OCI-LY7 (cell line): ENCODE data around the gene XDH. TPM values are rescaled to one million over a fixed set of nuclear protein-coding genes. Genes with fewer than 3 reads are reported as not detected.
A peak's percentile ranks its signal among the peaks of the same experiment; 100 is the strongest.

Source experiments
- BruUV-seq: library from RNA; stranded (reverse); fragments of 400-500 nt; replicated peaks from 2 replicates; lab custom pipeline; 2021; lab: Mats Ljungman, UMichigan
- CTCF ChIA-PET: fragments of 300-600 bp; sonication (Branson Sonifier 250); formaldehyde crosslinking; loops from one replicate; lab custom pipeline; 2022; ENCODE audit warnings: antibody characterized with exemption; ENCODE audit not compliant: unreplicated experiment; lab: Charles Lee
- POLR2A ChIA-PET: fragments of 300-600 bp; sonication (Branson Sonifier 250); formaldehyde crosslinking; loops from one replicate; lab custom pipeline; 2022; ENCODE audit warnings: antibody characterized with exemption; lab: Charles Lee
- DNase-seq: peaks from one replicate; pipeline ENCODE4 v3.0.0-alpha.2; 2015; ENCODE audit warnings: low spot score
- H2AFZ ChIP-seq: fragments of 200-600 bp; sonication (generic), shearing (Covaris generic); 2 replicates; pipeline ENCODE4 v1.6.1; 2014; ENCODE audit warnings: mild to moderate bottlenecking, antibody characterized with exemption, low read length, moderate library complexity
- H3K27ac ChIP-seq: fragments of 200-600 bp; sonication (generic); 2 replicates; pipeline ENCODE4 v1.5.1; 2014; ENCODE audit warnings: mixed run types, low read depth, mild to moderate bottlenecking, moderate library complexity, low read length, inconsistent platforms; ENCODE audit not compliant: poor library complexity, severe bottlenecking
- H3K36me3 ChIP-seq: fragments of 200-600 bp; sonication (generic); 2 replicates; pipeline ENCODE4 v1.6.1; 2014; ENCODE audit warnings: mild to moderate bottlenecking, antibody characterized with exemption, low read length, moderate library complexity, mixed read lengths; ENCODE audit not compliant: insufficient read depth
- H3K4me1 ChIP-seq: fragments of 200-600 bp; sonication (generic); 2 replicates; pipeline ENCODE4 v1.5.1; 2014; ENCODE audit warnings: mild to moderate bottlenecking, low read length; ENCODE audit not compliant: insufficient read depth, poor library complexity, severe bottlenecking
- H3K4me2 ChIP-seq: fragments of 200-600 bp; sonication (generic); 2 replicates; pipeline ENCODE4 v1.6.1; 2014; ENCODE audit warnings: mild to moderate bottlenecking, low read length
- H3K4me3 ChIP-seq: fragments of 200-600 bp; sonication (generic); 2 replicates; pipeline ENCODE4 v1.5.1; 2014; ENCODE audit warnings: mild to moderate bottlenecking, low read depth, low read length; ENCODE audit not compliant: poor library complexity, severe bottlenecking
- H3K79me2 ChIP-seq: fragments of 200-600 bp; sonication (generic); 2 replicates; pipeline ENCODE4 v1.6.1; 2016; ENCODE audit warnings: low read depth, mild to moderate bottlenecking, low read length, moderate library complexity, mixed read lengths; ENCODE audit not compliant: insufficient read depth
- H3K9me2 ChIP-seq: fragments of 200-600 bp; sonication (generic); 2 replicates; pipeline ENCODE4 v1.6.1; 2016; ENCODE audit warnings: mild to moderate bottlenecking, low read length, mixed read lengths; ENCODE audit not compliant: insufficient read depth
- H3K9me3 ChIP-seq: fragments of 200-600 bp; sonication (generic); 2 replicates; pipeline ENCODE4 v1.6.1; 2014; ENCODE audit warnings: mild to moderate bottlenecking, mixed run types, low read length, mixed read lengths
- H4K20me1 ChIP-seq: fragments of 200-600 bp; sonication (generic); 2 replicates; pipeline ENCODE4 v1.6.1; 2014; ENCODE audit warnings: mild to moderate bottlenecking, antibody characterized with exemption, low read length, moderate library complexity, mixed read lengths; ENCODE audit not compliant: insufficient read depth
- EZH2phosphoT487 ChIP-seq: fragments of 200-600 bp; sonication (generic); IDR thresholded peaks from 2 replicates; pipeline ENCODE4 v1.6.1; 2018; ENCODE audit warnings: low read depth, borderline replicate concordance, mild to moderate bottlenecking, mixed run types, antibody characterized with exemption, low read length, moderate library complexity, mixed read lengths
- intact Hi-C: fragments of 100-400 bp; cut with micrococcal nuclease; formaldehyde crosslinking; loops from one replicate; pipeline ENCODE4 v1.10.0; 2022; ENCODE audit not compliant: unreplicated experiment
- total RNA-seq, 2 experiments: library from RNA; depleted of rRNA in 1 of 2; stranded (reverse); fragments of >200 nt in 1 of 2; shearing (Covaris generic) in 1 of 2; gene quantifications; 2 replicates each; pipeline ENCODE4 v1.2.3, GENCODE V29; 2014 to 2022
- TF ChIP-seq, protein P1 (sequence below): fragments of 200-600 bp; sonication (generic); conservative IDR thresholded peaks from 2 replicates; pipeline ENCODE4 v1.5.1; 2014; ENCODE audit warnings: mild to moderate bottlenecking, antibody characterized with exemption, low read length, moderate library complexity, mixed read lengths

Gene XDH
- total RNA-seq, 2 experiments from 2014 or later = not detected

DNA sequence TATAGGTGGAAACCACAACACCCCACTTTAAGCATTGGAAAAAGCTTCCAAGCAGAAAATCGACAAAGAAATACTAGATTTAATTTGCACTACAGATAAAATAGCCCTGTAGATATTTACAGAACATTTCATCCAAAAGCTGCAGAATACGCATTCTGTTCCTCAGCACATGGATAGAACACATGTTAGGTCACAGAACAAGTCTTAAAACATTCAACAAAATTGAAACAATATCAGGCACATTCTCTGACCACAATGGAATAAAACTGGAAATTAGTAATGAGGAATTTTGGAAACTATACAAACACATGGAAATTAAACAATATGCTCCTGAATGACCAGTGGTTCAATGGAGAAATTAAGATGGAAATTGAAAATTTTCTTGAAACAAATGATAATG lies 27.8 kb upstream of the XDH start:
- ChIA-PET CTCF (no interaction called here), POLR2A (interaction anchor here (0.7 kb wide), 1 partner anchor 1188 kb away, joined by 3 read pairs; no protein-coding TSS in a partner anchor)
- intact Hi-C loops = no loop called here
- H3K27ac ChIP-seq = no peak overlapping the region
- H3K4me2 ChIP-seq = no peak overlapping the region
- TF ChIP-seq, protein P1, sequence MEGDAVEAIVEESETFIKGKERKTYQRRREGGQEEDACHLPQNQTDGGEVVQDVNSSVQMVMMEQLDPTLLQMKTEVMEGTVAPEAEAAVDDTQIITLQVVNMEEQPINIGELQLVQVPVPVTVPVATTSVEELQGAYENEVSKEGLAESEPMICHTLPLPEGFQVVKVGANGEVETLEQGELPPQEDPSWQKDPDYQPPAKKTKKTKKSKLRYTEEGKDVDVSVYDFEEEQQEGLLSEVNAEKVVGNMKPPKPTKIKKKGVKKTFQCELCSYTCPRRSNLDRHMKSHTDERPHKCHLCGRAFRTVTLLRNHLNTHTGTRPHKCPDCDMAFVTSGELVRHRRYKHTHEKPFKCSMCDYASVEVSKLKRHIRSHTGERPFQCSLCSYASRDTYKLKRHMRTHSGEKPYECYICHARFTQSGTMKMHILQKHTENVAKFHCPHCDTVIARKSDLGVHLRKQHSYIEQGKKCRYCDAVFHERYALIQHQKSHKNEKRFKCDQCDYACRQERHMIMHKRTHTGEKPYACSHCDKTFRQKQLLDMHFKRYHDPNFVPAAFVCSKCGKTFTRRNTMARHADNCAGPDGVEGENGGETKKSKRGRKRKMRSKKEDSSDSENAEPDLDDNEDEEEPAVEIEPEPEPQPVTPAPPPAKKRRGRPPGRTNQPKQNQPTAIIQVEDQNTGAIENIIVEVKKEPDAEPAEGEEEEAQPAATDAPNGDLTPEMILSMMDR = no peak
- TF ChIP-seq EZH2phosphoT487 = no peak
- H3K9me3 ChIP-seq = no peaks in the 10 kb centered on the region
- no peak for DNase-seq
- no peaks in the 10 kb centered on the region for H3K79me2 ChIP-seq
- BruUV-seq = no TSS peak
- H2AFZ ChIP-seq = no peak overlapping the region
- H3K36me3 ChIP-seq = no peaks in the 10 kb centered on the region
- H3K4me1 ChIP-seq = no peaks in the 10 kb centered on the region
- no peak overlapping the region for H3K4me3 ChIP-seq
- no peaks in the 10 kb centered on the region for H3K9me2 ChIP-seq
- H4K20me1 ChIP-seq = no peaks in the 10 kb centered on the region

DNA sequence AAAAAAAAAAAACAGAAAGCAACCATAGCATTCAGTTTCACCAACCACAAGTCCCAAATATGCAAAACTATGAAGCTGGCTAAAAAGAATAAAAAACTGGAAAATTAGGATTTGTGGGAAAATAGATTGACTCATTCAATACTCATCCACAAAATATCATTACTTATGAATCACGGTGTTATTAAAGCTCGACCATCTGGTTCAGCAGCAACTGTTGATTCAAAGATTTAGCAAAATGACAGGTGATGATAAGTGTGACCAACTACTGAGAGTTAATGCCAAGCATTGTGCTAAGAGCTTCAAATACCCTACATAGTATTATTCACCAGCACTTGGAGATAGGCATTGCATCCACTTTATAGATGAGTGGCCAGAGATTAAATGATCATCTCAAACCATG lies 26.2 kb upstream of the XDH start:
- no peak overlapping the region for H2AFZ ChIP-seq
- no peak overlapping the region for H3K4me2 ChIP-seq
- H3K4me3 ChIP-seq = no peak overlapping the region
- no peaks in the 10 kb centered on the region for H3K9me3 ChIP-seq
- no peaks in the 10 kb centered on the region for H4K20me1 ChIP-seq
- POLR2A ChIA-PET = interaction anchor here (0.6 to 0.7 kb wide), 2 partner anchors 210 to 612 kb away, joined by 3 read pairs; no protein-coding TSS in a partner anchor
- no peaks in the 10 kb centered on the region for H3K4me1 ChIP-seq
- no peaks in the 10 kb centered on the region for H3K36me3 ChIP-seq
- BruUV-seq = no TSS peak
- intact Hi-C loops = no loop called here
- H3K9me2 ChIP-seq = no peaks in the 10 kb centered on the region
- no peak overlapping the region for H3K27ac ChIP-seq
- H3K79me2 ChIP-seq = no peaks in the 10 kb centered on the region
- no peak for TF ChIP-seq EZH2phosphoT487
- TF ChIP-seq, protein P1 = no peak
- CTCF ChIA-PET = no interaction called here
- DNase-seq = no peak

DNA sequence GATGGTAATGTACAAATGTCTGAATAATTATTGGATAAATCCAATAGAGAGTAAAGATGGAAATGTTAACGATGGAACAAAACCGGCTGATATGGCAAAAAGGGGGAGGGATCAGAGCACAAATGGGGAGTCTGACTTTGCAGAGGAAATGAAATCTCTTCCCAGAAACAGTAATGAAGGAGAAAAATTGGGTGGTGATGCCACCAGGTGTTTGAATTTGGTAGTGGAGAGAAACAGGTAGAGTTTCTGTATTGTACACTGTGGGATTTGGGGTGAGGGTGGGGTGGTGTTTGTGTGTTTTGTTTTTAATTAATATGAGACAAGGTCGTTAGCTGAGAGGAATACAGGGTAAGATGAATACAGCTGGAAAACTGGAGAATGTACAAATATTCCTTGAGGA lies 20.4 kb upstream of the XDH start:
- no peak overlapping the region for H3K4me2 ChIP-seq
- no peaks in the 10 kb centered on the region for H3K4me1 ChIP-seq
- H3K4me3 ChIP-seq = no peak overlapping the region
- no TSS peak for BruUV-seq
- no peaks in the 10 kb centered on the region for H4K20me1 ChIP-seq
- CTCF ChIA-PET = no interaction called here
- no peak for DNase-seq
- no peaks in the 10 kb centered on the region for H3K9me3 ChIP-seq
- H3K27ac ChIP-seq = no peak overlapping the region
- intact Hi-C loops = no loop called here
- no peak overlapping the region for H2AFZ ChIP-seq
- no peaks in the 10 kb centered on the region for H3K36me3 ChIP-seq
- POLR2A ChIA-PET = no interaction called here
- no peaks in the 10 kb centered on the region for H3K79me2 ChIP-seq
- TF ChIP-seq EZH2phosphoT487 = no peak
- TF ChIP-seq, protein P1 = peak; percentile 57
- no peaks in the 10 kb centered on the region for H3K9me2 ChIP-seq
